HG03175 (cell line): ENCODE measurements around the gene MYLK.

Source experiments
- ATAC-seq: cut with Tn5 transposase; IDR thresholded peaks from one replicate; pipeline ENCODE4 v1.9.1; 2021; ENCODE audit warnings: mild to moderate bottlenecking, moderate library complexity; ENCODE audit not compliant: unreplicated experiment

MYLK gene

GRCh38 chr3:123656274-123656673, 227.9 kb downstream of the MYLK start:
- no peak for ATAC-seq

DNA sequence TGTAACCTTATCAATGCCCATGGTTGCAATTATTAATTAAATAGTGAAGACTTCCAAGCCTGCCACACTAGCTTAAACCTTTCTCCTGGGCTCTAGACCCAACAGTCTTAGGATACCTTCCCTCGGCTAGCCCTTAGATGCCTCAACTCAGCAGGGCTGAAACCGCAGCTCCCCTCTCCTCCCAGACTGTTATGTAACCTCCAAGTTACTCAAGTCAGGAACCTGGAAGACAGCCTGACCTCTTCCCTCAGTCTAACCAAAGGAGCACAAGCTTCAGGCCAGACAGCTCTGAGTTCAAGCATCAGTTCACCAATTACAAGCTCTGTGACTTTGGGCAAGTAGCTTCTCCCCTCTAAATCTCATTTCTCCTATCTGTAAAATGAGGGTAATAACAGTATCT, 228.7 kb downstream of the MYLK start:
- no peak for ATAC-seq

DNA sequence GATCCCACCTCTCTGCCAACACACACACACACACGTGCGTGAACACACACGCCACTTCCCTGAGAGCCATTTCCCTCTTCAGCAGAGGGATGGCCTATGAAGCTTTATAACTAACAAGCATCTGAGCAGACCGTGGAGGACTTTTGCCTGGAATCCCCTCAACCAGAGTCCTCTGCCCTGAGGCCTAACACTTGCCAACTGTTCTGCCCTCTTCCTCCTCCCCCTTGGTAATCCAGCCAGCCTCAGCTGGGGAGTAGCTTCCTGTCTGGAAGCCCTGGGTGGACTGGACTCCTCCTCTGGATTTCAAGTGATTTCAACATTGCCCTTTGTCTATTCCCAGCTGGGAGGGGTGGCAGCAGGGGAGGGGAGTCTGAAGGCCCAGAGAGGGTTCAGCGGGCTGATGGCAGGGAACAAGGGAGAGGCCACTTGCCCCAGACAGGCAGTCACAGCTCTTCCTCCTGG, 230.9 kb downstream of the MYLK start:
- no peak for ATAC-seq

DNA sequence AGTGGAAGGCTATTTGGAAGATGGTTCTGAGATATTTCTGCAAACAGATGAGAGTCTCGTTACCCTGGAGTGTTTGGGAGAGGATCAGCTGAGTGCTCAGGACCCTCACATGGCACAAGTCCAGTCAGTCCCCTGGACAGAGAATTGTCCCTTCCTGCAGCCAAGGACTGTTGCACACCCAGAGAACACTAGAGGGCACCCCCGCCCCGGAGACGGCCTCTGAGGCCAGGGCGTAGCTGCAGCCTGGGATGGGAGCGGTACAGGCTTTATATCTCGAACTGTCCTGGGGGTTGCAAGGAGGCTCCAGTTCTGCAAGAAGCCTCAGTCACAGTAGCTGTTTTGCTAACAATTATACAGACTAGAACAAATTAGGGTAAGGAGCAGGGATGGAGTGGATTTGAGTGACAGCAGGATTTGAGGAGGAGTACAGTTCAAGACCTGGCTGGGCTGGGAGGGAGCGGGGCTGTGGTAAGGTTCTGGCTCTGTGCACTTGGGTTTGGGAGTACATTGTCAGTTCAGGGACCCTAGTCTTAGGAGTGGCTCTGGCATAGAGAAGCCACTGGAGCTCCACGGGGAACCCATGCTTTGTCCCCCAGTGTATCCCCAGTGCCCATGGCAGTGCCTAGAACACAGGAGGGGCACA, 231.7 kb downstream of the MYLK start:
- ATAC-seq, result no peak

DNA sequence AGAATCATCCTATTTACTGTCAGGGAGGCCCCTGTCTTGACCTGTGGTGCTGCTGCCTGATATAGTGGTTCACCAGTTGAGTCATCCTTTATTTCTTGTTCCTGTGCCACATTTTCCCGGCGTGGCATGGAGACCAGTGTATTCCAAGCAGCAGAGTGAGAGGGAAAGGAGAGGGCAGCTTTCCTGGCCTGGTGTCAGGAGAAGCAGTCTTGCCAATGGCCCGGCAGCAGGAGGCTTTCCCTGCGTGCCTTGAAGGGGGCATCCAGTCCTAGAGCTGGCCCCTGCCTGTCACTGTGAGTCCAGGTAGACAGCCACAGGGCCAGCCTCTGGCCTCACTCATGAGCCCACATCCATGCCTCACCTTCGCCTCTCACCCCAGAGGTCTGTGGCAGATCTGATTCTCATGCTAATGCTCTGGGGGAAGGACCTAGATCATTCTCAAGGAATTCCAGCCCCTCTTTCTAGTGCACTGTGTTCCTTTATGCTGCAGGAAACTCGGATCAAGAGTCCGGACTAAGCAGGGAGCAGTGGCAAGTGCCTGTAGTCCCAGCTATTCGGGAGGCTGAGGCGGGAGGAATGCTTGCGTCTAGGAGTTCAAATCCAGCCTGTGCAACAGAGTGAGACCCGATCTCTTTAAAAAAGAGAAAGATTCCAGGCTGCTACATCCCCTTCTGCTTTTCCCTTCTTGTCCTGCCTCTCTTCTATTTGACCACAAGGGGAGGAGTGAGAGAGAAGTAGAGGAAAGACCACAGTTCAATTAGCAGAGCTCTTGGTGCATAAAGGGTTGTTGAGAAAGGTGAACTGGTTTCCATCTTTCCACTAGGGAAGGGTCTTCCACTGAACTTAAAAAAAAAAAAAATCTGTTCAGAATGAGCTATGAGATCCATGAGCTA, 232.4 kb downstream of the MYLK start:
- no peak for ATAC-seq

DNA sequence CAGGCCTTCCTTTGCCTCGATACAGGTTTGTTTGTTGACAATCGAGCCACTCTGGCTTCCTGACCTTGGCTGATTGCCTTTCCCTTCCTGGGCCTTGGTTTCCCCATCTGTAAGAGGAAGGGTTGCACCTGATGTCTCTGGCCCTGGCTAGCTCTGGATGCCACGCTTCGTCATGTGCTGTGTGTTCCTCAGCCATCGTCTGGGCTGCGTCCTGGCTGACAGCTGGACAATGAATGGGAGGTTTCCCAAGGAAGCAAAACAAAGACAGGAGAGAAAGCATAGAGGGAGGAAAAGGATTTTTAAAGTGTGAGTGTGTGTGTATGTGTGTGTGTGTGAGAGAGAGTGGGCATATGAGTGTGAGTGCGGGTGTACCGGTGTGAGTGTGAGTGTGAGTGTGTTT, 234.0 kb downstream of the MYLK start:
- ATAC-seq, result no peak

DNA sequence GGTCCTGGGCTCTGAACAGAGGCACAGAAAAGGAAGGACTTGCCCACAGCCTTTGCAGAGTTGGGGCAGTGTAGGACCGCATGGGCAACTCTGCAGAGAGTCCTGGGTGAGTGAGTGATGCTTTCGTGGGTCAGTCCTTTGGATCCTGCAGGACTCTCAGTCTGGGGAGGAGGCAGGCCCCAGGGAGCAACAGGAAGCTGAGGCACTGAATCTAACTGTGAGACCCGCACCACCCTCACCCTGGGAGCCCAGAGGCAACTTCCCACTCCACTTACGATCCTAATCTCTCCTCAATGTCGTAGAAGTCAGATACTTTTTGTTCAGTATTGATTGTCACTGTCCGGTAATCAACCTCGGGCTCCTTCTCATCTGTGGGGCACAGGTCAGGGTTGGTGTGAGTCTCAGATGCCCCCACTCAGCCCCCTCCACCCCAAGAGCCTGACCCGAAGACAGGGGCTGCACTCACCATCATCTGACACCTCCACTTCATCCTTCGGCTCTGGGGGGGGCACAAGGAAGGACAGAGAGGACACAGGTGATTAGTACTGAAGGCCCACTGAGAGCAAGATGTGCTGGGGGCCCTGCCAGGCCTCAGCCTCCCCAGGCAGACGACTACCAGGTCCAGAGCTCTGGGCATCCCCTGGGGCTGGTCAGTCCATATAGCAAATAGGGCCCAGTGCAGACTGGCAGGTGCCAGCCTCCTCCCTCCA, 235.3 kb downstream of the MYLK start:
- no peak for ATAC-seq

DNA sequence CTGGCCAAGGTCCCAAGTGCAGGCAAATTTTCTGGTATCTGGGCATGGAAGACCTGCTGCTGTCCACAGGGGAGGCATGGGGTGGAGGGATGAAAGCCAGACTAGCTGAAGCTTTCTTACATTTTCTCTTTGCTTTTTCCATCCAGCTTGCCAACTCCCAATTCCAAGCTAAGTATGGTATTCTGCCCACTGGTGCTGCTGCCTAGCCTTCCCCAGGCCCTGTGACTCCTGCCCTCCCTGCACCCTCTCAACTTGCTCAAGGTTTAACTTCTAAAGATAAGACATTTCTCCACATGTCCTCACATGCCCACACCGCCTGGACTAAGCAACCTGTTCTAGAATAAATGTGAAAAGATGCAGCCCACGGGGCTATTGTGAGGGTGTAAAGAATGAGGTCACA, 239.8 kb downstream of the MYLK start:
- ATAC-seq, result no peak

GRCh38 chr3:123642957-123643330, 241.2 kb downstream of the MYLK start:
- no peak for ATAC-seq

DNA sequence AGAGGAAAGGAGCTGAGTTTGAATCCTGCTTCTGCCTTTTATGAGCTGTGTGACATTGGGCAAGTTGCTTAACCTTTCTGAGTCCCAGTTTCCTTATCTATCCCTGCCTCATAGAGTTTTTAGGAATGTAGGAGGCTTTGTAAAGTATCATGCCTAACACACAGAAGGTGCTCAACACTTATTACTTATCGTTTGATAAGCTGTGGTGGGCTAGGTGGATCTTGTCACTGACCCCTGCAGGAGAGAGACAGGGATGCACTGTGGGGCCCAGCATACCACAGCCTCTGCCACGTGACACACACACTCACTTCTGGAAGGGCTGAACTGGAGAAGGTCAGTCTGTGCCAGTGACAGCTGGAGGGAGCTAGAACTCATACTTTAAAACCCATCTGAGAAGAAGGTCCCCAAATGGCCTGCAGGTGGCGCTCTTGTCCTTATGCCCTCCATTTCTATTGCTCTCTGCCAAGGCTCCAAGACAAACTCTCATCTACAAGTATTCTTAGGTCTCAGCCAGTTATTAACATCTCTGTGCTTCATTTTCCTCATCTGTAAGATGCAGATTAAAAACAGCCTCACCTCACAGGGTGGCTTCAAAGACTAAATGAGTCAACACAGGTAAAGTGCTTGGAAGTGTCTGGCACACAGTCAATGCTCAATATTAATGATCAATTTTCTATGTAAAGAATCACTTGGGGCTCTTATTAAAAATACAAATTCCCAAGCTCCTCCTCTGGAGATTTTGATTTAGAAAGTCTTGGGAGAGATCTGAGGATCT, 241.8 kb downstream of the MYLK start:
- ATAC-seq, result peak; percentile 85

DNA sequence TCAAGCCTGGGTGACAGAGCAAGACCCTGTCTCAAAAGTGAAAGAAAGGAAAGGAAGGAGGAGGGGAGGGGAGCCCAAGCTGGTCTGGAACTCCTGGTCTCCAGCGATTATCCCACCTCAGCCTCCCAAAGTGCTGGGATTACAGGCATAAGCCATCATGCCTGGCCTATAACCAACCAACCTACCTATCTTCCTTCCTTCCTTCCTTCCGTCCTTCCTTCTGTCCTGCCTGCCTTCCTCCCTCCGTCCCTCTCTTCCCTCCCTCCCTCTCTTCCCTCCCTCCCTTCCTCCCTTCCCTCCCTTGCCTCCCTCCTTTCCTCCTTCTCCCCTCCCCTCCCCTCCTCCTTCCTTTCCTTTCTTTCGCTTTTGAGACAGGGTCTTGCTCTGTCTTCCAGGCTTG, 242.6 kb downstream of the MYLK start:
- ATAC-seq, result no peak

- ATAC-seq, result no peak
These were observed 243.2 kb downstream of the MYLK start for GRCh38 chr3:123640740-123641462.

- ATAC-seq, result no peak
These were observed 243.8 kb downstream of the MYLK start for GRCh38 chr3:123640311-123640710.

DNA sequence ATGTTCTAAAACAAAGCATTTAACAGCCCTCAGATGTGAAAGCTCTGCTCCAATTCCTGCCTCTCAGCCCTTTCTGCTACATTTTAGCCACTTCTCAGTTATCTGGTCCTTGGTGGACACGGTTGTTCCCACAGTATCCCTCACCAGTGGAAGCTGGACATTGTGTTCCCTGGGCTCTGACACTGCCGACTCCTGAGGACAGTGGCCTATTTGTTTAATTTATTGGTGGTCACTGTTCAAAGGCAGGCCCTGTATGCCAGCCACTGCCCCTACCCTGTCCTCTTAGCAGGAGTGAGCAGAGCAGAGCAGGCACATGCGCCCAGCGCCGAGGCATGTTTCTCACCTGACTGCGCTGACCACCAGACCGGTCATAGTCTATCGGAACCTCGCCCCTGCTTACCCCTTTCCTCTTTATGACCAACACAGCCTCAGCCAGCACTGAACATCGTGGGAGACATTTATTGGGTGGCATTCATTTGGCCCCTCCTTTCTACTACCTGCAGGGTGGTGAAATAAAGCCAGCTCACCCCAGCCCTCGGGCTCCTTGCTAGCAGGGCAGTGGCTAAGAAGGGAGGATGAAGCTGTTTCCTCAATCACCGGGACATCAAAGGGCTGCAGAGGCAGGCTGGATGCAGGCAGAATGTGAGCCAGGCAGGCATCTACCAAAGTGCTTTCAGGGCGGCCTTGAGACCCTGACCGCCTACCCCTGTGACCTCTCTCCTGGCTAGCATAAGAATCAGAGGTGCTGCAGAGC, 245.0 kb downstream of the MYLK start:
- ATAC-seq, result no peak

DNA sequence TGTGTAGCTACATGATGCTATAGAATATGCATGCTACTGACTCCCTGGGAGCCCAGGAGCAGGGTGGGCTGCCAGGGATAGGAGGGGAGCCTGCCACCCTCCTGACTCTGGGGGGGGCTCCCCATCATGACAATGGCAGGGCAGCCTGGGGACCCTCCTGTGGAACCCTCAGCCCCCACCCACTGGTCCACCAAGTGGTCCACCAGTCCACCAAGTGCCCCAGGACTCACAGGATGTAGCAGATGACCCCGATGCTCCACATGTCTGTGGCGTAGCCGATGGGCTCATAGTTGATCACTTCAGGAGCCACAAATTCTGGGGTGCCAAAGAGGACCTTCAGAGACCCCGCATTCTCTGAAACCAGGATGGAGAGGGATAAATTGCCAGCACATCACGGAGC, 246.3 kb downstream of the MYLK start:
- no peak for ATAC-seq

GRCh38 chr3:123637131-123637530, 247.0 kb downstream of the MYLK start:
- no peak for ATAC-seq

GRCh38 chr3:123636431-123636841, 247.7 kb downstream of the MYLK start:
- no peak for ATAC-seq

DNA sequence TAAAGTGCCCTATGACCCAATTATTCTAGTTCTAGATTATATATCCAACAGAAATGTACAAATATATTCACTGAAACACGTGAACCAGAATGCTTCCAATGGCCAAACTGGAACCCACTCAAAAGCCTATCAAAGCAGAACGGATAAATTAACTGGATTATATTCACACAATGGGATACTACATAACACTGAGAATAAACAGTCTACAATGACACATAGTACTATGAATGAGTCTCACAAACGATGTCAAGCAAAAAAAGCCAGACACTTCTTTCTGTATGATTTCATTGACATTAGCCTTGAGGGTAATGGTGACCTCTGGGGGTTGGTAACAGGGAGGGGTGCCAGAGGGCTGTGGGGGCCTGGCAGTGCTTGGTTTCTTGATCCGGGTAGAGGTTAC, 248.4 kb downstream of the MYLK start:
- ATAC-seq, result no peak

- no peak for ATAC-seq
These were observed 248.9 kb downstream of the MYLK start for GRCh38 chr3:123635217-123635616.
